Measurements from ENCODE around the gene TP53AIP1.

TP53AIP1 gene

GRCh38 chr11:128942272-128942612 is 429 bp downstream of the TP53AIP1 start:
- DNase-seq, result no peak

GRCh38 chr11:128941573-128942271 is 949 bp downstream of the TP53AIP1 start:
- DNase-seq, result no peak

GRCh38 chr11:128941110-128941509 is 1.6 kb downstream of the TP53AIP1 start:
- DNase-seq, result no peak

GRCh38 chr11:128940603-128941002 is 2.1 kb downstream of the TP53AIP1 start:
- no peak for DNase-seq

- no peak for DNase-seq
Observed at GRCh38 chr11:128940156-128940555, 2.5 kb downstream of the TP53AIP1 start.

- no peak for DNase-seq
Observed at GRCh38 chr11:128939591-128939990, 3.1 kb downstream of the TP53AIP1 start.

- DNase-seq, result no peak
Observed at GRCh38 chr11:128938156-128938885, 4.3 kb downstream of the TP53AIP1 start.

- DNase-seq, result no peak
Observed at GRCh38 chr11:128937480-128937879, 5.2 kb downstream of the TP53AIP1 start.

GRCh38 chr11:128936606-128937251 is 5.9 kb downstream of the TP53AIP1 start:
- DNase-seq, result no peak

- DNase-seq, result no peak
Observed at GRCh38 chr11:128934926-128935325, 7.7 kb downstream of the TP53AIP1 start.

- DNase-seq, result no peak
Observed at GRCh38 chr11:128934351-128934750, 8.3 kb downstream of the TP53AIP1 start.

GRCh38 chr11:128933481-128934178 is 9.0 kb downstream of the TP53AIP1 start:
- DNase-seq, result no peak

GRCh38 chr11:128931668-128932067 is 11.0 kb downstream of the TP53AIP1 start:
- no peak for DNase-seq

- no peak for DNase-seq
Observed at GRCh38 chr11:128931066-128931465, 11.6 kb downstream of the TP53AIP1 start.

- no peak for DNase-seq
Observed at GRCh38 chr11:128929991-128930390, 12.7 kb downstream of the TP53AIP1 start.

GRCh38 chr11:128929468-128929867 is 13.2 kb downstream of the TP53AIP1 start:
- DNase-seq, result no peak

- DNase-seq, result no peak
Observed at GRCh38 chr11:128928400-128928799, 14.3 kb downstream of the TP53AIP1 start.

GRCh38 chr11:128927683-128928336 is 14.9 kb downstream of the TP53AIP1 start:
- no peak for DNase-seq

GRCh38 chr11:128927108-128927461 is 15.6 kb downstream of the TP53AIP1 start:
- DNase-seq, result no peak

GRCh38 chr11:128926437-128927107 is 16.1 kb downstream of the TP53AIP1 start:
- no peak for DNase-seq

- no peak for DNase-seq
Observed at GRCh38 chr11:128926000-128926399, 16.7 kb downstream of the TP53AIP1 start.

GRCh38 chr11:128925250-128925600 is 17.4 kb downstream of the TP53AIP1 start:
- no peak for DNase-seq
